OCI-LY7 (cell line): Measurements from ENCODE around the gene POU2AF2. TPM values are rescaled to one million over a fixed set of nuclear protein-coding genes. Genes with fewer than 3 reads are reported as not detected.
"Not testable (repeated sequence)": the region's sequence is repeated elsewhere in the genome, so short reads cannot be mapped to it uniquely, and the experiment has no call there.

Experiments
- BruUV-seq: library from RNA; stranded (reverse); fragments of 400-500 nt; replicated peaks from 2 replicates; lab custom pipeline; 2021; lab: Mats Ljungman, UMichigan
- CTCF ChIA-PET: fragments of 300-600 bp; sonication (Branson Sonifier 250); formaldehyde crosslinking; loops from one replicate; lab custom pipeline; 2022; ENCODE audit warnings: antibody characterized with exemption; ENCODE audit not compliant: unreplicated experiment; lab: Charles Lee
- POLR2A ChIA-PET: fragments of 300-600 bp; sonication (Branson Sonifier 250); formaldehyde crosslinking; loops from one replicate; lab custom pipeline; 2022; ENCODE audit warnings: antibody characterized with exemption; lab: Charles Lee
- DNase-seq: peaks from one replicate; pipeline ENCODE4 v3.0.0-alpha.2; 2015; ENCODE audit warnings: low spot score
- H2AFZ ChIP-seq: fragments of 200-600 bp; sonication (generic), shearing (Covaris generic); 2 replicates; pipeline ENCODE4 v1.6.1; 2014; ENCODE audit warnings: mild to moderate bottlenecking, antibody characterized with exemption, low read length, moderate library complexity
- H3K27ac ChIP-seq: fragments of 200-600 bp; sonication (generic); 2 replicates; pipeline ENCODE4 v1.5.1; 2014; ENCODE audit warnings: mixed run types, low read depth, mild to moderate bottlenecking, moderate library complexity, low read length, inconsistent platforms; ENCODE audit not compliant: poor library complexity, severe bottlenecking
- H3K36me3 ChIP-seq: fragments of 200-600 bp; sonication (generic); 2 replicates; pipeline ENCODE4 v1.6.1; 2014; ENCODE audit warnings: mild to moderate bottlenecking, antibody characterized with exemption, low read length, moderate library complexity, mixed read lengths; ENCODE audit not compliant: insufficient read depth
- H3K4me1 ChIP-seq: fragments of 200-600 bp; sonication (generic); 2 replicates; pipeline ENCODE4 v1.5.1; 2014; ENCODE audit warnings: mild to moderate bottlenecking, low read length; ENCODE audit not compliant: insufficient read depth, poor library complexity, severe bottlenecking
- H3K4me2 ChIP-seq: fragments of 200-600 bp; sonication (generic); 2 replicates; pipeline ENCODE4 v1.6.1; 2014; ENCODE audit warnings: mild to moderate bottlenecking, low read length
- H3K4me3 ChIP-seq: fragments of 200-600 bp; sonication (generic); 2 replicates; pipeline ENCODE4 v1.5.1; 2014; ENCODE audit warnings: mild to moderate bottlenecking, low read depth, low read length; ENCODE audit not compliant: poor library complexity, severe bottlenecking
- H3K79me2 ChIP-seq: fragments of 200-600 bp; sonication (generic); 2 replicates; pipeline ENCODE4 v1.6.1; 2016; ENCODE audit warnings: low read depth, mild to moderate bottlenecking, low read length, moderate library complexity, mixed read lengths; ENCODE audit not compliant: insufficient read depth
- H3K9me2 ChIP-seq: fragments of 200-600 bp; sonication (generic); 2 replicates; pipeline ENCODE4 v1.6.1; 2016; ENCODE audit warnings: mild to moderate bottlenecking, low read length, mixed read lengths; ENCODE audit not compliant: insufficient read depth
- H3K9me3 ChIP-seq: fragments of 200-600 bp; sonication (generic); 2 replicates; pipeline ENCODE4 v1.6.1; 2014; ENCODE audit warnings: mild to moderate bottlenecking, mixed run types, low read length, mixed read lengths
- H4K20me1 ChIP-seq: fragments of 200-600 bp; sonication (generic); 2 replicates; pipeline ENCODE4 v1.6.1; 2014; ENCODE audit warnings: mild to moderate bottlenecking, antibody characterized with exemption, low read length, moderate library complexity, mixed read lengths; ENCODE audit not compliant: insufficient read depth
- CTCF ChIP-seq: fragments of 200-600 bp; sonication (generic); conservative IDR thresholded peaks from 2 replicates; pipeline ENCODE4 v1.5.1; 2014; ENCODE audit warnings: mild to moderate bottlenecking, antibody characterized with exemption, low read length, moderate library complexity, mixed read lengths
- EZH2phosphoT487 ChIP-seq: fragments of 200-600 bp; sonication (generic); IDR thresholded peaks from 2 replicates; pipeline ENCODE4 v1.6.1; 2018; ENCODE audit warnings: low read depth, borderline replicate concordance, mild to moderate bottlenecking, mixed run types, antibody characterized with exemption, low read length, moderate library complexity, mixed read lengths
- intact Hi-C: fragments of 100-400 bp; cut with micrococcal nuclease; formaldehyde crosslinking; loops from one replicate; pipeline ENCODE4 v1.10.0; 2022; ENCODE audit not compliant: unreplicated experiment
- total RNA-seq, 2 experiments: library from RNA; depleted of rRNA in 1 of 2; stranded (reverse); fragments of >200 nt in 1 of 2; shearing (Covaris generic) in 1 of 2; gene quantifications; 2 replicates each; pipeline ENCODE4 v1.2.3, GENCODE V29; 2014 to 2022

The POU2AF2 gene
- total RNA-seq, 2 experiments from 2014 or later: not detected

GRCh38 chr11:111310723-111311122 is 65.2 kb downstream of the POU2AF2 start:
- no TSS peak for BruUV-seq

GRCh38 chr11:111312076-111312475 is 66.6 kb downstream of the POU2AF2 start:
- CTCF ChIA-PET: no interaction called here
- Histone ChIP-seq H3K4me1 (no peaks in the 10 kb centered on the region), H2AFZ (no peak overlapping the region), H3K9me2 (no peaks in the 10 kb centered on the region), H3K4me3 (no peak overlapping the region), H3K36me3 (no peaks in the 10 kb centered on the region), H3K4me2 (no peak overlapping the region), H3K9me3 (no peaks in the 10 kb centered on the region), H3K79me2 (no peaks in the 10 kb centered on the region), H3K27ac (no peak overlapping the region), H4K20me1 (no peaks in the 10 kb centered on the region)
- DNase-seq: no peak
- POLR2A ChIA-PET: interaction anchor here (1.4 kb wide), 1 partner anchor 38 kb away, joined by 4 read pairs; no protein-coding TSS in a partner anchor
- intact Hi-C loops: no loop called here
- TF ChIP-seq EZH2phosphoT487 (no peak), CTCF (no peak)
- BruUV-seq: no TSS peak

More at GRCh38 chr11:111310723-111311122, 65.2 kb downstream of the POU2AF2 start:
- Histone ChIP-seq H3K4me3 (no peak overlapping the region), H3K79me2 (no peaks in the 10 kb centered on the region), H3K4me1 (no peaks in the 10 kb centered on the region), H3K4me2 (no peak overlapping the region), H3K9me2 (no peaks in the 10 kb centered on the region), H4K20me1 (no peaks in the 10 kb centered on the region), H3K36me3 (no peaks in the 10 kb centered on the region), H2AFZ (no peak overlapping the region), H3K9me3 (no peaks in the 10 kb centered on the region), H3K27ac (no peak overlapping the region)
- CTCF ChIA-PET: no interaction called here
- TF ChIP-seq EZH2phosphoT487 (no peak), CTCF (no peak)
- intact Hi-C loops: no loop called here
- POLR2A ChIA-PET: interaction anchor here (1.1 to 1.4 kb wide), 2 partner anchors 39 to 145 kb away, joined by 3 to 4 read pairs; no protein-coding TSS in a partner anchor
- no peak for DNase-seq

GRCh38 chr11:111319296-111319695 is 73.8 kb downstream of the POU2AF2 start:
- Histone ChIP-seq H3K4me1 (no peaks in the 10 kb centered on the region), H3K36me3 (no peaks in the 10 kb centered on the region), H4K20me1 (no peaks in the 10 kb centered on the region), H3K4me2 (no peak overlapping the region), H3K27ac (no peak overlapping the region), H3K4me3 (no peak overlapping the region), H2AFZ (no peak overlapping the region), H3K9me2 (no peaks in the 10 kb centered on the region), H3K79me2 (no peaks in the 10 kb centered on the region), H3K9me3 (no peaks in the 10 kb centered on the region)
- intact Hi-C loops: no loop called here
- TF ChIP-seq CTCF (no peak), EZH2phosphoT487 (no peak)
- BruUV-seq: no TSS peak
- CTCF ChIA-PET: no interaction called here
- no peak for DNase-seq
- POLR2A ChIA-PET: interaction anchor here (0.7 kb wide), 1 partner anchor 9 kb away, joined by 3 read pairs; no protein-coding TSS in a partner anchor

GRCh38 chr11:111320199-111320598 is 74.7 kb downstream of the POU2AF2 start:
- H3K9me3 ChIP-seq, H3K9me2 ChIP-seq, intact Hi-C loops, H4K20me1 ChIP-seq, CTCF ChIA-PET, DNase-seq, H3K4me3 ChIP-seq, H3K27ac ChIP-seq, H2AFZ ChIP-seq, H3K36me3 ChIP-seq, POLR2A ChIA-PET, H3K4me2 ChIP-seq, H3K4me1 ChIP-seq, BruUV-seq, H3K79me2 ChIP-seq: not testable (repeated sequence)
